ENCODE data around the gene DEPDC5.

GRCh38 chr22:31757265-31757664 lies 3.4 kb downstream of the DEPDC5 start:
- TF ChIP-seq CTCF (IDR thresholded peaks at IDR 0.05; ENCODE audit: insufficient read depth, low read length): no peak
- no peak for TF ChIP-seq POLR2AphosphoS5 (IDR thresholded peaks at IDR 0.05; ENCODE audit: low read depth)
- TF ChIP-seq REST (IDR thresholded peaks at IDR 0.05; ENCODE audit: insufficient replicate concordance, low read depth): no peak
